SK-N-SH treated with all-trans-retinoic acid at 6 μM for 48 hours (cell line): ENCODE measurements around the gene RFC2.
"Not testable (repeated sequence)": the region's sequence is repeated elsewhere in the genome, so short reads cannot be mapped to it uniquely, and the experiment has no call there.

Experiments
- ATAC-seq: fragments of 200-7000 bp; cut with Tn5 transposase; 3 replicates; pipeline ENCODE4 v1.9.1; 2020; ENCODE audit warnings: mild to moderate bottlenecking, moderate library complexity
- CSDC2 ChIP-seq: fragments of 250-450 bp; sonication (Bioruptor Pico); IDR thresholded peaks from 2 replicates; pipeline ENCODE4 v1.5.0; 2020; ENCODE audit warnings: mild to moderate bottlenecking, moderate library complexity
- ESRRG ChIP-seq: fragments of 250-450 bp; sonication (Bioruptor Pico); IDR thresholded peaks from 2 replicates; pipeline ENCODE4 v1.6.1; 2021; ENCODE audit warnings: mild to moderate bottlenecking
- GLIS3 ChIP-seq: fragments of 250-450 bp; sonication (Bioruptor Pico); IDR thresholded peaks from 2 replicates; pipeline ENCODE4 v1.5.0; 2020; ENCODE audit warnings: mild to moderate bottlenecking, moderate library complexity
- OSR1 ChIP-seq: fragments of 250-450 bp; sonication (Bioruptor Pico); IDR thresholded peaks from 2 replicates; pipeline ENCODE4 v1.8.0; 2022; ENCODE audit warnings: moderate library complexity, mild to moderate bottlenecking, inconsistent platforms
- PATZ1 ChIP-seq: fragments of 250-450 bp; sonication (Bioruptor Pico); IDR thresholded peaks from 2 replicates; pipeline ENCODE4 v1.8.0; 2020; ENCODE audit warnings: mild to moderate bottlenecking, moderate library complexity, borderline replicate concordance
- PPARA ChIP-seq: fragments of 250-450 bp; sonication (Bioruptor Pico); IDR thresholded peaks from 2 replicates; pipeline ENCODE4 v1.5.0; 2020; ENCODE audit warnings: mild to moderate bottlenecking, borderline replicate concordance
- RARB ChIP-seq: fragments of 250-450 bp; sonication (Bioruptor Pico); IDR thresholded peaks from 2 replicates; pipeline ENCODE4 v1.8.0; 2021; ENCODE audit warnings: mild to moderate bottlenecking, moderate library complexity
- TCF4 ChIP-seq: fragments of 250-450 bp; sonication (Bioruptor Pico); IDR thresholded peaks from 2 replicates; pipeline ENCODE4 v1.8.0; 2021; ENCODE audit warnings: mild to moderate bottlenecking, moderate library complexity, borderline replicate concordance
- TOX ChIP-seq: fragments of 250-450 bp; sonication (Bioruptor Pico); IDR thresholded peaks from 2 replicates; pipeline ENCODE4 v1.8.0; 2021; ENCODE audit warnings: mild to moderate bottlenecking, moderate library complexity, borderline replicate concordance
- ZC3H10 ChIP-seq: fragments of 250-450 bp; sonication (Bioruptor Pico); IDR thresholded peaks from 2 replicates; pipeline ENCODE4 v1.5.1; 2021; ENCODE audit warnings: mild to moderate bottlenecking, moderate library complexity
- ZFP30 ChIP-seq: fragments of 450-650 bp; formaldehyde crosslinking; IDR thresholded peaks from 2 replicates; pipeline ENCODE4 v1.5.0; 2022; ENCODE audit warnings: mild to moderate bottlenecking, moderate library complexity
- ZNF70 ChIP-seq: fragments of 450-650 bp; formaldehyde crosslinking; IDR thresholded peaks from 2 replicates; pipeline ENCODE4 v1.5.0; 2020; ENCODE audit warnings: mild to moderate bottlenecking, moderate library complexity
- TF ChIP-seq, protein P1 (sequence below): fragments of 250-450 bp; sonication (Bioruptor Pico); IDR thresholded peaks from 2 replicates; pipeline ENCODE4 v1.5.1; 2020; ENCODE audit warnings: low read depth, mild to moderate bottlenecking, moderate library complexity
- TF ChIP-seq, protein P2 (sequence below): fragments of 250-450 bp; sonication (Bioruptor Pico); IDR thresholded peaks from 2 replicates; pipeline ENCODE4 v1.8.0; 2021; ENCODE audit warnings: low read depth, mild to moderate bottlenecking, moderate library complexity, borderline replicate concordance
- TF ChIP-seq, protein P3 (sequence below): fragments of 250-450 bp; sonication (Bioruptor Pico); IDR thresholded peaks from 2 replicates; pipeline ENCODE4 v1.5.1; 2021; ENCODE audit warnings: mild to moderate bottlenecking, moderate library complexity

The RFC2 gene

DNA sequence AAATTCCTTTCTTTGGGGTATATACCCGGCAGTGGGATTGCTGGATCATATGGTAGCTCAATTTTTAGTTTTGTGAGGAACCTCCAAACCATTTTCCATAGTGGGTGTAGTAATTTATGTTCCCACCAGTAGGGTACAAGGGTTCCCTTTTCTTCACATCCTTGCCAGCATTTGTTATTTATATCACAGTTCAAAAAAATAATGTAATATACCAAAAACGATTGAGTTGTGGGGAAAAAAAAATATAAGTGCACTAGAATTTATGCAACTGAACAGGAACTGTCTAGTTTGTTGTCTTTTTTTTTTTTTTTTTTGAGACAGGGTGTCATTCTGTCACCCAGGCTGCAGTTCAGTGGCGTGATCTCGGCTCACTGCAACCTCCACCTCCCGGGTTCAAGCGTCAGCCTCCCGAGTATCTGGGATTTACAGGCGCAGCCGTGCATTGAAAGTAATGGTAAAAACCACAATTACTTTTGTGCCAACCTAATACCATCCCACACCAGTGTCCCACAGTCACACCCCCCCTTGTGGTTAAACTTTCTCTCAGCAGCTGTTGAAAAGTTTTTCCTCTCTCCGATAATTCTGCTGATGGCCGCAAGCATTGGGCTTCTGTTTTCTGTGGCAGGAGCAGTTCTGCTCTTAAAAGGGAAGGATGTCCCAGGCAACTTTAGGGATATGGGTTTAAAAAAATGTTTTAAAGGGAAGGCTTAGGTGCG lies 51.2 kb downstream of the RFC2 start:
- ATAC-seq = peak; percentile 53
- no peak for TF ChIP-seq PATZ1 (CRISPR knock-in tag)
- TF ChIP-seq, protein P1, sequence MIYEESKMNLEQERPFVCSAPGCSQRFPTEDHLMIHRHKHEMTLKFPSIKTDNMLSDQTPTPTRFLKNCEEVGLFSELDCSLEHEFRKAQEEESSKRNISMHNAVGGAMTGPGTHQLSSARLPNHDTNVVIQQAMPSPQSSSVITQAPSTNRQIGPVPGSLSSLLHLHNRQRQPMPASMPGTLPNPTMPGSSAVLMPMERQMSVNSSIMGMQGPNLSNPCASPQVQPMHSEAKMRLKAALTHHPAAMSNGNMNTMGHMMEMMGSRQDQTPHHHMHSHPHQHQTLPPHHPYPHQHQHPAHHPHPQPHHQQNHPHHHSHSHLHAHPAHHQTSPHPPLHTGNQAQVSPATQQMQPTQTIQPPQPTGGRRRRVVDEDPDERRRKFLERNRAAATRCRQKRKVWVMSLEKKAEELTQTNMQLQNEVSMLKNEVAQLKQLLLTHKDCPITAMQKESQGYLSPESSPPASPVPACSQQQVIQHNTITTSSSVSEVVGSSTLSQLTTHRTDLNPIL (CRISPR knock-in tag) = no peak
- no peak for TF ChIP-seq OSR1 (CRISPR knock-in tag)
- no peak for TF ChIP-seq CSDC2 (CRISPR knock-in tag)
- TF ChIP-seq PPARA (CRISPR knock-in tag) = no peak
- TF ChIP-seq ZNF70 (CRISPR knock-in tag) = no peak
- TF ChIP-seq, protein P2, sequence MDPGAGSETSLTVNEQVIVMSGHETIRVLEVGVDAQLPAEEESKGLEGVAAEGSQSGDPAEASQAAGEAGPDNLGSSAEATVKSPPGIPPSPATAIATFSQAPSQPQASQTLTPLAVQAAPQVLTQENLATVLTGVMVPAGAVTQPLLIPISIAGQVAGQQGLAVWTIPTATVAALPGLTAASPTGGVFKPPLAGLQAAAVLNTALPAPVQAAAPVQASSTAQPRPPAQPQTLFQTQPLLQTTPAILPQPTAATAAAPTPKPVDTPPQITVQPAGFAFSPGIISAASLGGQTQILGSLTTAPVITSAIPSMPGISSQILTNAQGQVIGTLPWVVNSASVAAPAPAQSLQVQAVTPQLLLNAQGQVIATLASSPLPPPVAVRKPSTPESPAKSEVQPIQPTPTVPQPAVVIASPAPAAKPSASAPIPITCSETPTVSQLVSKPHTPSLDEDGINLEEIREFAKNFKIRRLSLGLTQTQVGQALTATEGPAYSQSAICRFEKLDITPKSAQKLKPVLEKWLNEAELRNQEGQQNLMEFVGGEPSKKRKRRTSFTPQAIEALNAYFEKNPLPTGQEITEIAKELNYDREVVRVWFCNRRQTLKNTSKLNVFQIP = no peak
- TF ChIP-seq GLIS3 (CRISPR knock-in tag) = no peak
- no peak for TF ChIP-seq TOX
- TF ChIP-seq ZC3H10 (CRISPR knock-in tag) = no peak
- no peak for TF ChIP-seq ESRRG (CRISPR knock-in tag)
- no peak for TF ChIP-seq ZFP30 (CRISPR knock-in tag)
- TF ChIP-seq RARB (CRISPR knock-in tag) = no peak
- no peak for TF ChIP-seq TCF4 (CRISPR knock-in tag)
- TF ChIP-seq, protein P3, sequence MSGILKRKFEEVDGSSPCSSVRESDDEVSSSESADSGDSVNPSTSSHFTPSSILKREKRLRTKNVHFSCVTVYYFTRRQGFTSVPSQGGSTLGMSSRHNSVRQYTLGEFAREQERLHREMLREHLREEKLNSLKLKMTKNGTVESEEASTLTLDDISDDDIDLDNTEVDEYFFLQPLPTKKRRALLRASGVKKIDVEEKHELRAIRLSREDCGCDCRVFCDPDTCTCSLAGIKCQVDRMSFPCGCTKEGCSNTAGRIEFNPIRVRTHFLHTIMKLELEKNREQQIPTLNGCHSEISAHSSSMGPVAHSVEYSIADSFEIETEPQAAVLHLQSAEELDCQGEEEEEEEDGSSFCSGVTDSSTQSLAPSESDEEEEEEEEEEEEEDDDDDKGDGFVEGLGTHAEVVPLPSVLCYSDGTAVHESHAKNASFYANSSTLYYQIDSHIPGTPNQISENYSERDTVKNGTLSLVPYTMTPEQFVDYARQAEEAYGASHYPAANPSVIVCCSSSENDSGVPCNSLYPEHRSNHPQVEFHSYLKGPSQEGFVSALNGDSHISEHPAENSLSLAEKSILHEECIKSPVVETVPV (CRISPR knock-in tag) = no peak

- TF ChIP-seq PPARA (CRISPR knock-in tag) = no peak
- ATAC-seq = peak; percentile 7; the same call in 1 of the 3 replicates
Observed at GRCh38 chr7:74199551-74200355, 54.4 kb downstream of the RFC2 start.

- ATAC-seq = no peak
- TF ChIP-seq ESRRG (CRISPR knock-in tag) (0 out of 2 replicates have a peak, but pooled peaks have one; percentile 18), PATZ1 (CRISPR knock-in tag) (no peak; the same call in 1 of the 2 replicates), CSDC2 (CRISPR knock-in tag) (no peak), PPARA (CRISPR knock-in tag) (no peak)
- TF ChIP-seq, protein P2 = no peak
- TF ChIP-seq, protein P1 (CRISPR knock-in tag) = 0 out of 2 replicates have a peak, but pooled peaks have one; percentile 45
Observed at GRCh38 chr7:74197449-74198124, 56.6 kb downstream of the RFC2 start.

DNA sequence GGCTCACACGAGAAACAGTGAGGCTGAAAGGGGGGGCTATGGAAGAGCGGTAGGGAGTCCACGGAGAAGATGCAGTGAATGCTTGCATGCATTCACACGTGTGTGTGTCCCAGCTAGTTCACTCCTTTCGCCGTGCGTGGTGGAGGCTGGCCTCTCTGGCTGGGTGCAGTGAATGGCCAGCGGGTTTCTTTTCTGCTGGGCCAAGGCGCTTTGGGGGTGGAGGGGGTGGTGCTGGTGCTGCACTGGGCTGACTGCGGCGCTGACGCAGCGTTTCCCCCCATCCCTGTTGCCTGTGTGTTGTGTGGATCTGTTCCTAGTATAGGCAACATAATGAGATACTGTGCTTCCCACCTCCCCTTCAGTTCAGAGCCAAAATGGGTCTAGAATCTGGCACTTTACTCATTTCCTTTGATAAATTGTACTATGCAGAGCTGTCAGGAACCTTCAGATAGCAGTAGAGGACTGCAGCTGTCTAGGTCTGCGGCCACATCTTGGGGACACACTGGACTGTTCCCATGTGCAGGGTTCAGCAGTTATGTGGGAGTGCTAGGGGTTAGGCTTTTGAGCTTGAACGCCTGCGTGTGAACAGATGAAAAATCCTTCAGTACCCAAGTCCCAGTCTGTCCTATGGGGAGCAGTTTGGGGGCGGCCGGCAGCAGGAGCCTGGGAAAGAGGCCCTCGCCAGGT lies 58.1 kb downstream of the RFC2 start:
- ATAC-seq = not testable (repeated sequence)

- ATAC-seq = not testable (repeated sequence)
Observed at GRCh38 chr7:74195139-74195860, 58.9 kb downstream of the RFC2 start.
